GM21381 (cell line): ENCODE measurements around the gene CYP39A1.
A peak's percentile ranks its signal among the peaks of the same experiment; 100 is the strongest.
"Not testable (repeated sequence)": the region's sequence is repeated elsewhere in the genome, so short reads cannot be mapped to it uniquely, and the experiment has no call there.

Source experiments
- ATAC-seq: cut with Tn5 transposase; IDR thresholded peaks from one replicate; pipeline ENCODE4 v1.9.1; 2021; ENCODE audit warnings: mild to moderate bottlenecking, moderate library complexity; ENCODE audit not compliant: unreplicated experiment

The CYP39A1 gene

GRCh38 chr6:46648869-46649492 is 3.6 kb downstream of the CYP39A1 start:
- no peak for ATAC-seq

GRCh38 chr6:46648108-46648507 is 4.5 kb downstream of the CYP39A1 start:
- ATAC-seq, result not testable (repeated sequence)

- no peak for ATAC-seq
These were observed 7.4 kb downstream of the CYP39A1 start for GRCh38 chr6:46645265-46645664.

- ATAC-seq, result no peak
These were observed 9.5 kb downstream of the CYP39A1 start for GRCh38 chr6:46642928-46643751.

GRCh38 chr6:46638650-46639049 is 14.0 kb downstream of the CYP39A1 start:
- ATAC-seq, result no peak

- ATAC-seq, result no peak
These were observed 14.7 kb downstream of the CYP39A1 start for GRCh38 chr6:46637933-46638332.

GRCh38 chr6:46637145-46637544 is 15.5 kb downstream of the CYP39A1 start:
- no peak for ATAC-seq

- no peak for ATAC-seq
These were observed 17.2 kb downstream of the CYP39A1 start for GRCh38 chr6:46635462-46635861.

- no peak for ATAC-seq
These were observed 20.6 kb downstream of the CYP39A1 start for GRCh38 chr6:46632053-46632452.

GRCh38 chr6:46629691-46630090 is 22.9 kb downstream of the CYP39A1 start:
- ATAC-seq, result no peak

- no peak for ATAC-seq
These were observed 23.6 kb downstream of the CYP39A1 start for GRCh38 chr6:46628976-46629375.

- ATAC-seq, result no peak
These were observed 24.1 kb downstream of the CYP39A1 start for GRCh38 chr6:46628498-46628897.

GRCh38 chr6:46626976-46627375 is 25.6 kb downstream of the CYP39A1 start:
- ATAC-seq, result no peak

GRCh38 chr6:46626228-46626909 is 26.2 kb downstream of the CYP39A1 start:
- no peak for ATAC-seq

- ATAC-seq, result no peak
These were observed 33.9 kb downstream of the CYP39A1 start for GRCh38 chr6:46618726-46619125.

- no peak for ATAC-seq
These were observed 40.0 kb downstream of the CYP39A1 start for GRCh38 chr6:46612645-46613044.

- ATAC-seq, result no peak
These were observed 41.6 kb downstream of the CYP39A1 start for GRCh38 chr6:46610862-46611553.

- ATAC-seq, result no peak
These were observed 46.3 kb downstream of the CYP39A1 start for GRCh38 chr6:46606338-46606737.

GRCh38 chr6:46605091-46605797 is 47.4 kb downstream of the CYP39A1 start:
- ATAC-seq, result peak; percentile 64

GRCh38 chr6:46598215-46598614 is 54.4 kb downstream of the CYP39A1 start:
- no peak for ATAC-seq

- no peak for ATAC-seq
These were observed 59.9 kb downstream of the CYP39A1 start for GRCh38 chr6:46592740-46593139.
